KOPT-K1 (cell line): ENCODE data around the gene GDPGP1.

Experiments
- H3K27ac ChIP-seq: fragments of 200-600 bp; sonication (generic); 2 replicates; pipeline ENCODE4 v1.5.1; 2016; ENCODE audit warnings: antibody characterized with exemption, mild to moderate bottlenecking, low read depth, low read length; ENCODE audit not compliant: poor library complexity, severe bottlenecking
- H3K36me3 ChIP-seq: fragments of 200-600 bp; sonication (generic); 2 replicates; pipeline ENCODE4 v1.5.1; 2017; ENCODE audit warnings: antibody characterized with exemption, mild to moderate bottlenecking, low read length, moderate library complexity; ENCODE audit not compliant: insufficient read depth
- H3K9me3 ChIP-seq: fragments of 200-600 bp; sonication (generic); 2 replicates; pipeline ENCODE4 v1.5.1; 2017; ENCODE audit warnings: antibody characterized with exemption, low read length, mild to moderate bottlenecking; ENCODE audit not compliant: insufficient read depth, poor library complexity, severe bottlenecking

GDPGP1 gene

DNA sequence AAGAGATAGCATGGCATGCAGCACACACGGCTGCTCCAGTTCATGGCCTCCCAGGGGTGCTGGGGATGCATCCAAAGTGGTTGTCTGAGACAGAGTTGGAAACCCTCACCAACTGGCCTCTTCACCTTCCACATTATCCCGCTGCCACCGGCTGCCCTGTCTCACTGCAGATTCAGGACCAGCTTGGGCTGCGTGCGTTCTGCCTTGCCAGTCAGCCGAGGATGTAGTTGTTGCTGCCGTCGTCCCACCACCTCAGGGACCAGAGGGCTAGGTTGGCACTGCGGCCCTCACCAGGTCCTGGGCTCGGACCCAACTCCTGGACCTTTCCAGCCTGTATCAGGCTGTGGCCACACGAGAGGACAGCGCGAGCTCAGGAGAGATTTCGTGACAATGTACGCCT is 5.0 kb upstream of the GDPGP1 start:
- Histone ChIP-seq H3K9me3 (no peaks in the 10 kb centered on the region), H3K36me3 (peaks cover 58% of the 10 kb centered on the region), H3K27ac (no peak overlapping the region)

GRCh38 chr15:90230071-90230494 is 3.9 kb upstream of the GDPGP1 start:
- H3K27ac ChIP-seq: peak overlapping the region; percentile 73
- no peaks in the 10 kb centered on the region for H3K9me3 ChIP-seq
- peaks cover 48% of the 10 kb centered on the region for H3K36me3 ChIP-seq

DNA sequence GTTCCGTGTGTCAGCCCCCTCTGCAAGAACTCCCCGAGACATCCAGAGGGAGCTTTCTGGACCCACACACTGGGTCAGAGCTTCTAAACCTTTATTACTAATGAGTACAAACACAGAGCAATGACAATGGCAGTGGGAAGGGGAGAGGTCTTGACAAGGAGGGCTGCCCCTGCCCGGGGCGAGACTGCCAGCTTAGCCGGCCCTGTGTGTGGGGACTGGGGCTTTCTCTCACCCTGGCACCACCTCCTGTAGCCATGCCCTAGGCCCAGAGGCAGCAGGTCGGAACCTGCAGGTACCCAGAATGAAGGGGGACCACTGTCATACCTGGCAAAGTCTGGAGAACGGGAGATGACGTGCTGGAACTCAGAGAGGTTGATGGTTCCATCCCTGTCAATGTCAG is 3.4 kb upstream of the GDPGP1 start:
- Histone ChIP-seq H3K9me3 (no peaks in the 10 kb centered on the region), H3K36me3 (peaks cover 44% of the 10 kb centered on the region), H3K27ac (peak overlapping the region; percentile 73)

DNA sequence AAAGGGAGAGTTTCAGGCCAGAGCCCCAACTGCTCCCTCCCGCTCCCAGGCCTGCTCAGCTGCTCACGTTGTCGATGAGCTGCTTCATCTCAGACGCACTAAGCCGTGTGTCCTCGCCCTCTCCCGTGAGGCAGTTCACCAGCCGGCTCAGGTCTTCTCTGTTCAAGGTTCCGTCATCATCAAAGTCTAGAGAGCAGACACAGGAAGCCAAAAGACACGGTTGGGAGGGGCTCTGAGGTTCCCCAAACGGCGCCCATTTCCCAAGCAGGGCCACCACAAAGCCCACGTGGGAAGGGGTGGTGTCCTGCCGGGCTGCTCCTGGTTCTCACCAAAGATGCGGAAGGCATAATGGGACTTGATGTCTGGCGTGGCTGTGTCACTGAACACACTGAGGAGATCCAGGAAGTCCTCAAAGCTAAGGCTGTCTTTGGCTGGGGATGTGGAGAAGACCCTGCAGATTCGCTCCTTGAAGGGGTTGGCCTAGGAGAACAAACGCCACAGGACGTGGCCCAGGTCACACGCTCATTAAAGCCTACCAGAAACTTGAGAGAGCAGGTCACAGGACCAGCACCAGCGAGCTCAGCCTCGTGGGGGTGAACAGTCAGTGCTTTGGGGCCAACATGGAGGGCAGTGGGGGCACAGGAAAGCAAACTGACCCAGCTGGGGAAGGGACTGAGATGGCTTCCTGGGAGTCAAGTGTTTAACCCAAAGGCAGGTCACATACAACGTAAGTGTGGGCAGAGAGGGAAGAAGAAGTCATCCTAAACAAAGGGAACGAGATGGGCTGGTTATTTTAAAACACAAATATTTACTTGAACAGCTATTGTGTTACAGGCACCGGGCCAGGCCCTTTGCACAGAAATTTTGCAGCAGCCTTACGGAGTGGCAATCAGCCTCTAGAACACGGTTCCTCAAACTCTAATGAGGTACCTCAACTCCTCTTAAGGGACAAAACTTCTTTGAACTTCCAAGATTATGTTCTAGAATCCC is 2.7 kb upstream of the GDPGP1 start:
- H3K9me3 ChIP-seq: no peaks in the 10 kb centered on the region
- H3K36me3 ChIP-seq: peaks cover 40% of the 10 kb centered on the region
- H3K27ac ChIP-seq: peak overlapping the region; percentile 73

DNA sequence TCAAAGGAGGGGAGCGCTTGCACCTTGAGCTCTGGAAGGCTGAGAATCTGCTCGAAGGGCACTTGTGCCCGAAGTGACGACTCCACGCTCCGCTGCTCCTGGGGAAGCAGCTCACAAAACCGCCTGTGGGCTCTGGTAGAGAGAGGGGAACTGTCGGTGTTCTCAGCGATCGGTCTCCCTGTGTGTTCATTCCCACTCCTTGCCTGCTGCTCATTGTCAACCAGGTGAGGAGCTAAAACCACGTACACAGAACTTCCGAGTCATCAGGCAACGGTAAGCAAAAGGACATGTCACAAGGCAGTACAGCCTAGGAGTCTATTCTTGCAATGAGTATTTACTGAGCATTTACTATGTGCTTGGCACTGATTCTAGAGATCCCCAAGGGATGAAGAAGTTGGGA is 1.8 kb upstream of the GDPGP1 start:
- Histone ChIP-seq H3K27ac (peak overlapping the region; percentile 73), H3K36me3 (peaks cover 36% of the 10 kb centered on the region)

GRCh38 chr15:90232941-90233386 is 1.0 kb upstream of the GDPGP1 start:
- Histone ChIP-seq H3K27ac (peak overlapping the region; percentile 66), H3K36me3 (peaks cover 29% of the 10 kb centered on the region), H3K9me3 (no peaks in the 10 kb centered on the region)

More for the DNA sequence above, 1.8 kb upstream of the GDPGP1 start:
- H3K9me3 ChIP-seq: no peaks in the 10 kb centered on the region

GRCh38 chr15:90233387-90234095 is 468 bp upstream of the GDPGP1 start, which contains the start of gene CIB1:
Gene CIB1 (minus strand): TSS chr15:90233941. CDS start chr15:90233885, 56 bp downstream.
- Histone ChIP-seq H3K9me3 (no peaks in the 10 kb centered on the region), H3K27ac (peak within 1 kb of the TSS; percentile 66), H3K36me3 (peaks cover 25% of the 10 kb centered on the region)

- Histone ChIP-seq H3K9me3 (no peaks in the 10 kb centered on the region), H3K27ac (no peak overlapping the region), H3K36me3 (peaks cover 5% of the 10 kb centered on the region)
Observed at GRCh38 chr15:90239371-90239770, 5.4 kb downstream of the GDPGP1 start.

- H3K27ac ChIP-seq: no peak overlapping the region
- peaks cover 5% of the 10 kb centered on the region for H3K36me3 ChIP-seq
- H3K9me3 ChIP-seq: no peaks in the 10 kb centered on the region
Observed at GRCh38 chr15:90240856-90241255, 6.8 kb downstream of the GDPGP1 start.

- peaks cover 5% of the 10 kb centered on the region for H3K36me3 ChIP-seq
- H3K27ac ChIP-seq: no peak overlapping the region
- no peaks in the 10 kb centered on the region for H3K9me3 ChIP-seq
Observed at GRCh38 chr15:90241343-90242192, 7.6 kb downstream of the GDPGP1 start.

DNA sequence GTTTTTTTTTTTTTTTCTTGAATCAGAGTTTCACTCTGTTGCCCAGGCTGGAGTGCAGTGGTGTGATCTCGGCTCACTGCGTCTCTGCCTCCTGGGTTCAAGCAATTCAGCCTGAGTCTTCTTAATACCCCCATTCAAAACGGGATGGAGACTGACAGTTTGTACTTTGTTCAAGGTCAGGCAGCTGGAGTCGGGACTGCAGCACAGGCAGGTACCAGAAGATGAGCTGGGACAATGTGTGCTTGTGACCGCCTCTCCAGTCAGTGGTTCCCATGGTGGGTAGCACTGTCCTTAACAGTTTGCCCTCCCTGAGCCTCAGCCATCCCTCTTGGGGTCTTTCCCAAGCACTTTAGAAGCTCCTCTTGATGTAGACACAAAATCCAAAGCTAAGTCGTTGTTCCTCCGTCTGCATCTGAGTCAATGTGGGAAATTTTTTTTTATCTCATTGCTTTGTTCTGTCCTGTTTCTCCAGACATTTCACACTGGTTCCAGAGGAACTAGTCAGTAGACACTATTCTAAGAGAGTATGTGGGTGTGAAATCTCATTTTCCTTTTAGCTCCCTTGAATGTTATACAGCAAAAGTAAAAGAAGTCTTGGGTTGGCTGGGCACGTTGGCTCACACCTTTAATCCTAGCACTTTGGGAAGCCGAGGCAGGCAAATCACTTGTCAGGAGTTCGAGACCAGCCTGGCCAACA is 10.1 kb downstream of the GDPGP1 start:
- Histone ChIP-seq H3K27ac (no peak overlapping the region), H3K9me3 (no peaks in the 10 kb centered on the region), H3K36me3 (no peaks in the 10 kb centered on the region)

DNA sequence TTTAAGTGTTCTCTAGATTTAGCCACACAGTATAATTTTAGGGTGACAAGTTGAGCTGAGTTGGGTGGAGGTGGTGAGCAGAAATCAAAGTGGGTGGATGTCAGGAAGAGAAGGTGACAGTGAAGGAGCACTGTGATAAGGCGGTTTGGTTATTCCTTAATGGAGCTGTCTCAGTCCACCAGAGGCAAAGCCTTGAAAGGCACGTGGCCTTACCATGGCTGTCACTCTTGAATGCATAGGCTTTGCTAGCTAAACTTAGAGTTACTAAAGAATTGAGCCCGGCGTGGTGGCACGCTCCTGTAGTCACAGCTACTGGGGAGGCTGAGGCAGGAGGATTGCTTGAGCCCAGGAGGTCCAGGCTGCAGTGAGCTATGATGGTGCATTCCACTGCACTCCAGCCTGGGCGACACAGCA is 14.8 kb downstream of the GDPGP1 start:
- H3K9me3 ChIP-seq: no peaks in the 10 kb centered on the region
- no peak overlapping the region for H3K27ac ChIP-seq
- no peaks in the 10 kb centered on the region for H3K36me3 ChIP-seq

- H3K27ac ChIP-seq: no peak within 1 kb of the TSS
- no peaks in the 10 kb centered on the region for H3K9me3 ChIP-seq
- no peaks in the 10 kb centered on the region for H3K36me3 ChIP-seq
Observed at GRCh38 chr15:90249203-90249863, 15.3 kb downstream of the GDPGP1 start, which contains the start of gene TTLL13. Gene TTLL13 (plus strand): TSS chr15:90249556. CDS start chr15:90250631, 1,075 bp downstream.
